ENCODE results near the gene EVI5L.

- TF ChIP-seq CTCF (IDR thresholded peaks at IDR 0.05): no peak
- TF ChIP-seq POLR2A (IDR thresholded peaks at IDR 0.05): no peak
These were observed 10.7 kb upstream of the EVI5L start for GRCh38 chr19:7819337-7819736.
